GM23338 (cell line): ENCODE data around the gene VPS37B.

Experiments
- CTCF ChIP-seq, 2 experiments: fragments of 200-600 bp in 1 of 2; sonication (generic) in 1 of 2; conservative IDR thresholded peaks; 2 replicates each; pipeline versions ENCODE4 v1.5.1 to v1.6.1; 2016 to 2017; ENCODE audit warnings: antibody characterized with exemption in 2 of 2, low read depth in 2 of 2, mild to moderate bottlenecking in 2 of 2, moderate library complexity in 1 of 2
- ETS1 ChIP-seq: IDR thresholded peaks from 2 replicates; pipeline ENCODE4 v1.6.1; 2016; ENCODE audit warnings: antibody characterized with exemption
- EZH2 ChIP-seq: fragments of 200-600 bp; sonication (generic); IDR thresholded peaks from one replicate; pipeline ENCODE4 v1.8.0; 2017; ENCODE audit warnings: antibody characterized with exemption, mild to moderate bottlenecking, low read depth; ENCODE audit not compliant: unreplicated experiment
- EZH2phosphoT487 ChIP-seq: fragments of 200-600 bp; sonication (generic); IDR thresholded peaks from one replicate; pipeline ENCODE4 v1.8.1; 2018; ENCODE audit warnings: antibody characterized with exemption; ENCODE audit not compliant: unreplicated experiment
- JUNB ChIP-seq: IDR thresholded peaks from one replicate; pipeline ENCODE4 v1.6.1; 2016; ENCODE audit warnings: antibody characterized with exemption; ENCODE audit not compliant: unreplicated experiment
- REST ChIP-seq: IDR thresholded peaks from one replicate; pipeline ENCODE4 v1.6.1; 2018; ENCODE audit warnings: antibody characterized with exemption; ENCODE audit not compliant: unreplicated experiment
- STAT1 ChIP-seq: IDR thresholded peaks from one replicate; pipeline ENCODE4 v1.6.1; 2016; ENCODE audit warnings: antibody characterized with exemption; ENCODE audit not compliant: unreplicated experiment
- ZNF114 ChIP-seq: fragments of 250-450 bp; sonication (Bioruptor Pico); IDR thresholded peaks from 2 replicates; pipeline ENCODE4 v1.5.0; 2020; ENCODE audit warnings: mild to moderate bottlenecking, moderate library complexity
- ZNF331 ChIP-seq: fragments of 250-450 bp; sonication (Bioruptor Pico); IDR thresholded peaks from 2 replicates; pipeline ENCODE4 v1.5.0; 2020; ENCODE audit warnings: low read depth, mild to moderate bottlenecking, moderate library complexity

- TF ChIP-seq CTCF (conservative IDR thresholded peaks at IDR 0.05; ENCODE audit: low read depth in 2 of 2) (no peak), REST (no peak), STAT1 (no peak), ZNF114 (CRISPR knock-in tag) (no peak), EZH2phosphoT487 (no peak), EZH2 (no peak), ETS1 (no peak), ZNF331 (no peak), JUNB (no peak)
These were observed 19.2 kb downstream of the VPS37B start for GRCh38 chr12:122876731-122877130.
